Fibroblast of mammary gland (primary cell): ENCODE data around the gene SRGAP3.

ENCODE experiments used
- DNase-seq: peaks from one replicate; pipeline ENCODE4 v3.0.0-alpha.2; 2010; ENCODE audit warnings: low read depth
- H3K4me3 ChIP-seq: 2 replicates; pipeline ENCODE4 v1.5.1; 2011; ENCODE audit warnings: low read depth, mild to moderate bottlenecking, low read length, moderate library complexity; ENCODE audit not compliant: control insufficient read depth
- TF ChIP-seq, protein P1 (sequence below): conservative IDR thresholded peaks from 2 replicates; pipeline ENCODE4 v1.5.1; 2011; ENCODE audit warnings: low read depth, low read length, inconsistent platforms; ENCODE audit not compliant: control insufficient read depth, insufficient read depth

SRGAP3 gene

DNA sequence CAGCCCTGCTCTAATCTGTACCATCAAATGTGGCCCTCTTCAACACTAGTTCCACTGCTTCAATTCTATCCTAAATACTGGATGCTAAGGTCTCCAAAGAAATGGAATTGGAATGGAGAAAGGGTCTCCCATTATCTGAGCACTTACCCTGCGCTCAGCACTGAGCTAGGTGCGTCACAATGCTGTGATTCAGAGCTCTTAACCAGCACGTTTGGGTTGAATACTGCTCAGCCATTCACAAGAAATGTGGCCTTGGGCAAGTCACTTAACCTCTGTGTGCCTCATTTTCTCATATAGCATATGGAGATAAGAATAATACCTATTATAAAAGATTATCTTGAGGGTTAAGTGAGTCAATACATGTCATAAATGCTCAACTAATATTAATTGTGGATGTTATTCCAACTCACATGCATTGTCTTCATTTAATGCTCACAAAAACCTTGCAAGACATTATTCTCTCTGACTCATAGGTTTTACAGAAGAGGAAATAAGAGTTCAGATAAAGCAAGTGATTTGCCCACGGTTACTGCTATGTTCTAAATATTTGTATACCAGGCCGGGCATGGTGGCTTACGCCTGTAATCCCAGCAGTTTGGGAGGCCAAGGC is 27.4 kb upstream of the SRGAP3 start:
- H3K4me3 ChIP-seq = no peak overlapping the region
- TF ChIP-seq, protein P1, sequence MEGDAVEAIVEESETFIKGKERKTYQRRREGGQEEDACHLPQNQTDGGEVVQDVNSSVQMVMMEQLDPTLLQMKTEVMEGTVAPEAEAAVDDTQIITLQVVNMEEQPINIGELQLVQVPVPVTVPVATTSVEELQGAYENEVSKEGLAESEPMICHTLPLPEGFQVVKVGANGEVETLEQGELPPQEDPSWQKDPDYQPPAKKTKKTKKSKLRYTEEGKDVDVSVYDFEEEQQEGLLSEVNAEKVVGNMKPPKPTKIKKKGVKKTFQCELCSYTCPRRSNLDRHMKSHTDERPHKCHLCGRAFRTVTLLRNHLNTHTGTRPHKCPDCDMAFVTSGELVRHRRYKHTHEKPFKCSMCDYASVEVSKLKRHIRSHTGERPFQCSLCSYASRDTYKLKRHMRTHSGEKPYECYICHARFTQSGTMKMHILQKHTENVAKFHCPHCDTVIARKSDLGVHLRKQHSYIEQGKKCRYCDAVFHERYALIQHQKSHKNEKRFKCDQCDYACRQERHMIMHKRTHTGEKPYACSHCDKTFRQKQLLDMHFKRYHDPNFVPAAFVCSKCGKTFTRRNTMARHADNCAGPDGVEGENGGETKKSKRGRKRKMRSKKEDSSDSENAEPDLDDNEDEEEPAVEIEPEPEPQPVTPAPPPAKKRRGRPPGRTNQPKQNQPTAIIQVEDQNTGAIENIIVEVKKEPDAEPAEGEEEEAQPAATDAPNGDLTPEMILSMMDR = no peak
- DNase-seq = no peak

DNA sequence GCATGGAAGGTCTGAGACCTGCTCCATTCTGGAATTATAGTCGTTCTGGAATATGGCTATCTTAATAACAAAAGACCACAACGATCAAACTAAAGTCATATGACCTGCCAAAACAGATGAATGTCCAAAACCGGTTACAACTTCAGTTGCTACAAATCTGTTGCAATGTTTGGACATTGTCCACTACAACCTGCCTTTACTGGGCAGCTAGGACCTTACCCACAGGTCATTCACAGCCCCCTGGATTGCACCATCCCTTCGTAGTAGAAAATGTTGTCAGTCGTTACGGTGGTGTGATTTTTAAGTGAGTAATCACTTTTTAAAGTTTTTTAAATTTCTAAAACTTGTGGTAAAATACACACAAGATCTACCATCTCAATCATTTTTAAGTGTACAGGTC is 22.5 kb upstream of the SRGAP3 start:
- TF ChIP-seq, protein P1 = no peak
- H3K4me3 ChIP-seq = no peak overlapping the region
- no peak for DNase-seq

DNA sequence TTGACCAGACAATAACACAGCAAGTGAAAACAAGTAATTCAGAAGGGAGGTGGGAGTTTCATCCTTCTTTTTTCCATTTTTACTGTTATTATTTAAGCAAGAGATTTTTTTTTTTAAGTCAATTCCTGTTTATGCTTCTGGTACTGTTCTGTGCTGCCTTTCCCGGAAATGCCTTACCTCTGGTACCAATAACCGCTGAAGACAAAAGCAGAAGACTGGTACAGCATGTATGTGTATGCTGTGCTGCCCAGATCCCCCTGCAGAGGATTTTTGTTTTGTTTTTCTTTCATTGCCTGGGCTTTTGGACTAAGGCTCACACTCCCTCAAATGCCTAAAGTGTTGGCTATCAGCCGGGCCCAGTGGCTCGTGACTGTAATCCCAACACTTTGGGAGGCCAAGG is 21.3 kb upstream of the SRGAP3 start:
- H3K4me3 ChIP-seq = no peak overlapping the region
- TF ChIP-seq, protein P1 = no peak
- no peak for DNase-seq

DNA sequence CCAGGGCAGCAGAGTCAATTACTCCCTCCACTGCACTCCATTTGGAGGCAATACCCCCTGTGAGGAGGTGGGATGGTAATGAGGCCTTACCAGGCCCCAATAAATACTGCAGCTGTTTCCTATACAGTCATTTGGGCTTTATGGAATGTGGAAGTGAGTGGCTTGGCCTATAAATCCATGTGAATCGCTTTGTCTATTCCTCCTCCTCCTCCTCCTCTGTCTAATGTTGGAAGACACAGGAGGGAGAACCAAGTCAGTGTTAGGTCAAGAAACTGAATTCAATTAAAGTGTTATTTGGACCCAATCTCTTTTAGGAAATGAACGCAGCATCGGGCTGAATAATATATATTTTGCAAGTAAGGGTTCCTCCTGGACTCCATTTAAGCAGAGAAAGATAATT is 17.3 kb upstream of the SRGAP3 start:
- TF ChIP-seq, protein P1 = no peak
- no peak for DNase-seq
- H3K4me3 ChIP-seq = no peak overlapping the region

DNA sequence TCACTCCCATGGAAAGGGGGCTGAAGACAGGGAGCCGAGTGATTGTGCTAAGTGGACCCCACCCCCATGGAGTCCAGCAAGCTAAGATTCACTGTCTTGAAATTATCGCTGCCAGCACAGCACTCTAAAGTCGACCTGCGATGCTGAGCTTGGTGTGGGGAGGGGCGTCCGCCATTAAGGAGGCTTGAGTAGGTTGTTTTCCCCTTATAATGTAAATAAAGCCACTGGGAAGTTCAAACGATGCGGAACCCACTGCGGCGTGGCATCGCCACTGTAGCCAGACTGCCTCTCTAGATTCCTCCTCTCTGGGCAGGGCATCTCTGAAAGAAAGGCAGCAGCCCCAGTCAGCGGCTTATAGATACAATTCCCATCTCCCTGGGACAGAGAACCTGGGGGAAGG is 10.9 kb upstream of the SRGAP3 start:
- TF ChIP-seq, protein P1 = no peak

DNA sequence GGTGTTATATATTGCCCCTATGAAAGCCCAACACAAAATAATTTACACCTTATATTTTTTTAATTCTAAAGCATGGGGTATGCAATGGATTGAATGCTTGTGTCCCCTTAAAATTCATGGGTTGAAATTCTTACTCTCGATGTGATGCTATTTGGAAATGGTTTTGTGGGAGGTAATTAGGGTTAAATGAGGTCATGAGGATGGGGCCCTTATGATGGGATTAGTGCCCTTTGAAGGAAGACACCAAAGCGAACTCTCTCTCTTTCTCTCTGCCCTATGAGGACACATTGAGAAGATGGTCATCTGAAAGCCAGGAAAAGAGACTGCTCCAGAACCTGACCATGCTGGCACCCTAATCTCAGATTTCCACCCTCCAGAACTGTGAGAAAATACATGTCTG is 7.6 kb upstream of the SRGAP3 start:
- DNase-seq = no peak
- TF ChIP-seq, protein P1 = no peak

More for the DNA sequence above, 10.9 kb upstream of the SRGAP3 start:
- no peak overlapping the region for H3K4me3 ChIP-seq
- no peak for DNase-seq

DNA sequence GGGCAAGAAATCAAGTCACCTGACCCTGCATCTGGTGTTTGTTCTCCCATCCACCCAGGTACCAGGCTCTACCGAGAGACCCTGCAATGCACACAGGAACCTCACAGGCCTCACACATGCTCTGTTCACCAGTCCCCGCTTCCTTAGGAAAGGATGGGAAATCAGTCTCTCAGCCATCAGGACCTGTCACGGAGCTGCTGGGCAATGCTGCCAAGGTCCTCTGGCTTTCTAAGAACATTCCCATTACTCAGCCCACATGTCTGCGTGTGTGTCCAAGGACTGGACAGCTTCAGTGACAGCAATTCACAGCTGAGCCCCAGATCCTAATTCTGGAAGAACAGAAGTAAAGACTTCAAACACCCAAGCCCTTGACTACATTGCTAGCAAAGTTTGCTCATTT is 6.5 kb upstream of the SRGAP3 start:
- no peak overlapping the region for H3K4me3 ChIP-seq
- TF ChIP-seq, protein P1 = no peak
- no peak for DNase-seq

More for the DNA sequence above, 7.6 kb upstream of the SRGAP3 start:
- H3K4me3 ChIP-seq = no peak overlapping the region
